Measurements from ENCODE around the gene RFK.

DNA sequence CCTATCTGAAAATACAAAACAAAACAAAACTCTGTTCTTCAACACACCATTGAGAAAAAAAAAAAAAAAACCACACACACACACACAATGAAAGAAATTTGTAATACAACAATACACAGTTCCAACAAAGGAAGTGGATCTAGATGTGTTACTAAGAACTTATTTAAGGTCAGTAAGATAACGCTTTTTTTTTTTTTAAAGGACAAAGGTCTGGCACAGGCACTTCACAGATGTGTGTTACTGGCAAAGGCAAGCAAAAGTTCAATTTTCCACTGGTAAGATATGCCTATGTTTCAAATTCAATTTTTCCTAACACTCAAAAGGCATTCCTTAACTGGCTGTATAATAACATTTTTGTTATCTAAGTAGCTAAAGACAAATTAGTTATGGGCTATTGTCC, 3.6 kb downstream of the RFK start:
- TF ChIP-seq, protein P1, sequence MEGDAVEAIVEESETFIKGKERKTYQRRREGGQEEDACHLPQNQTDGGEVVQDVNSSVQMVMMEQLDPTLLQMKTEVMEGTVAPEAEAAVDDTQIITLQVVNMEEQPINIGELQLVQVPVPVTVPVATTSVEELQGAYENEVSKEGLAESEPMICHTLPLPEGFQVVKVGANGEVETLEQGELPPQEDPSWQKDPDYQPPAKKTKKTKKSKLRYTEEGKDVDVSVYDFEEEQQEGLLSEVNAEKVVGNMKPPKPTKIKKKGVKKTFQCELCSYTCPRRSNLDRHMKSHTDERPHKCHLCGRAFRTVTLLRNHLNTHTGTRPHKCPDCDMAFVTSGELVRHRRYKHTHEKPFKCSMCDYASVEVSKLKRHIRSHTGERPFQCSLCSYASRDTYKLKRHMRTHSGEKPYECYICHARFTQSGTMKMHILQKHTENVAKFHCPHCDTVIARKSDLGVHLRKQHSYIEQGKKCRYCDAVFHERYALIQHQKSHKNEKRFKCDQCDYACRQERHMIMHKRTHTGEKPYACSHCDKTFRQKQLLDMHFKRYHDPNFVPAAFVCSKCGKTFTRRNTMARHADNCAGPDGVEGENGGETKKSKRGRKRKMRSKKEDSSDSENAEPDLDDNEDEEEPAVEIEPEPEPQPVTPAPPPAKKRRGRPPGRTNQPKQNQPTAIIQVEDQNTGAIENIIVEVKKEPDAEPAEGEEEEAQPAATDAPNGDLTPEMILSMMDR (IDR thresholded peaks at IDR 0.05), result no peak
- no peak for TF ChIP-seq POLR2AphosphoS5 (IDR thresholded peaks at IDR 0.05; ENCODE audit: low read depth, low read length)
- TF ChIP-seq, protein P2, sequence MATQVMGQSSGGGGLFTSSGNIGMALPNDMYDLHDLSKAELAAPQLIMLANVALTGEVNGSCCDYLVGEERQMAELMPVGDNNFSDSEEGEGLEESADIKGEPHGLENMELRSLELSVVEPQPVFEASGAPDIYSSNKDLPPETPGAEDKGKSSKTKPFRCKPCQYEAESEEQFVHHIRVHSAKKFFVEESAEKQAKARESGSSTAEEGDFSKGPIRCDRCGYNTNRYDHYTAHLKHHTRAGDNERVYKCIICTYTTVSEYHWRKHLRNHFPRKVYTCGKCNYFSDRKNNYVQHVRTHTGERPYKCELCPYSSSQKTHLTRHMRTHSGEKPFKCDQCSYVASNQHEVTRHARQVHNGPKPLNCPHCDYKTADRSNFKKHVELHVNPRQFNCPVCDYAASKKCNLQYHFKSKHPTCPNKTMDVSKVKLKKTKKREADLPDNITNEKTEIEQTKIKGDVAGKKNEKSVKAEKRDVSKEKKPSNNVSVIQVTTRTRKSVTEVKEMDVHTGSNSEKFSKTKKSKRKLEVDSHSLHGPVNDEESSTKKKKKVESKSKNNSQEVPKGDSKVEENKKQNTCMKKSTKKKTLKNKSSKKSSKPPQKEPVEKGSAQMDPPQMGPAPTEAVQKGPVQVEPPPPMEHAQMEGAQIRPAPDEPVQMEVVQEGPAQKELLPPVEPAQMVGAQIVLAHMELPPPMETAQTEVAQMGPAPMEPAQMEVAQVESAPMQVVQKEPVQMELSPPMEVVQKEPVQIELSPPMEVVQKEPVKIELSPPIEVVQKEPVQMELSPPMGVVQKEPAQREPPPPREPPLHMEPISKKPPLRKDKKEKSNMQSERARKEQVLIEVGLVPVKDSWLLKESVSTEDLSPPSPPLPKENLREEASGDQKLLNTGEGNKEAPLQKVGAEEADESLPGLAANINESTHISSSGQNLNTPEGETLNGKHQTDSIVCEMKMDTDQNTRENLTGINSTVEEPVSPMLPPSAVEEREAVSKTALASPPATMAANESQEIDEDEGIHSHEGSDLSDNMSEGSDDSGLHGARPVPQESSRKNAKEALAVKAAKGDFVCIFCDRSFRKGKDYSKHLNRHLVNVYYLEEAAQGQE (IDR thresholded peaks at IDR 0.05; ENCODE audit: insufficient read depth in 1 of 2, low read depth in 2 of 2, low read length in 1 of 2), result no peak
